Measurements from ENCODE around the gene ELAVL4.

DNA sequence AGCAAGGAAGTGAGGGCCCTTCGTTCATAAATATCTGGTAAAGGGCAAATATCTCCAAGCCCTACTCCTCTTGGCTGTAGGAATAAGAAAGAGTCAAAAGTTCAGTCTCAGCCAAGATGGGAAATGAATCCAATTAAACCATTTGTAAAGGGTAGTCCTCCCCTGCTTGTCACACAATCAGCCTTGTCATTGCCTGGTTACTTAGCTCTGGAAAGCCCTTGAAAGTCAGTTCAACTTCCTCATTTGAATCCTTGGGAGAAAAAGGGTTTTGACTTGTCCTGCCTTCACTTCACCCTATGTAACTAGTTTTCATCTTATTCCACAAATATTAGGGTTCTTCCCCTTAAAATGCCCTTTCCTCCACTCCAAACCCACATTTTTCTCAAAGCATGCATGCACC is 100.0 kb downstream of the ELAVL4 start:
- TF ChIP-seq, protein P1, sequence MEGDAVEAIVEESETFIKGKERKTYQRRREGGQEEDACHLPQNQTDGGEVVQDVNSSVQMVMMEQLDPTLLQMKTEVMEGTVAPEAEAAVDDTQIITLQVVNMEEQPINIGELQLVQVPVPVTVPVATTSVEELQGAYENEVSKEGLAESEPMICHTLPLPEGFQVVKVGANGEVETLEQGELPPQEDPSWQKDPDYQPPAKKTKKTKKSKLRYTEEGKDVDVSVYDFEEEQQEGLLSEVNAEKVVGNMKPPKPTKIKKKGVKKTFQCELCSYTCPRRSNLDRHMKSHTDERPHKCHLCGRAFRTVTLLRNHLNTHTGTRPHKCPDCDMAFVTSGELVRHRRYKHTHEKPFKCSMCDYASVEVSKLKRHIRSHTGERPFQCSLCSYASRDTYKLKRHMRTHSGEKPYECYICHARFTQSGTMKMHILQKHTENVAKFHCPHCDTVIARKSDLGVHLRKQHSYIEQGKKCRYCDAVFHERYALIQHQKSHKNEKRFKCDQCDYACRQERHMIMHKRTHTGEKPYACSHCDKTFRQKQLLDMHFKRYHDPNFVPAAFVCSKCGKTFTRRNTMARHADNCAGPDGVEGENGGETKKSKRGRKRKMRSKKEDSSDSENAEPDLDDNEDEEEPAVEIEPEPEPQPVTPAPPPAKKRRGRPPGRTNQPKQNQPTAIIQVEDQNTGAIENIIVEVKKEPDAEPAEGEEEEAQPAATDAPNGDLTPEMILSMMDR (conservative IDR thresholded peaks at IDR 0.05), result no peak
- TF ChIP-seq ZFX (IDR thresholded peaks at IDR 0.05), result no peak
